ENCODE data around the gene NDRG4.

The NDRG4 gene

DNA sequence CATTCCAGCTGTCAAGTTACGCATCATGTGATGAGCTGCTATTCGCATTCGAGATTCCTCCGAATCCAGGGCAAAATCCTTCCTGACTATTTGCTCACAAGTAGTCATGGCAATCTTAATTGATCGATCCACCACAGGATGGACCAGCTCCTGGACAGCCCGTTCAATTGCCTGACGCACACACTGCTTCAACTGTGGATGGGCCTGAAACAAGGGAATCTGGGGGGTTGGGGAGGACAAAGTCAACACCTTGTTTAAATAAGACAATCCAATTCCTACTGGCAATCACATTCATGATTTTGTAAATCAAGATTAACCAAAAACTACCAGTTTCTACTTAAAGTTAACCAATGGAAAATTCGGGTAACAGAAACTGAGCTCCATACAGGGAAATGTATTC is 43.7 kb downstream of the NDRG4 start:
- no peak for DNase-seq (ENCODE audit: low read depth in 2 of 2)

DNA sequence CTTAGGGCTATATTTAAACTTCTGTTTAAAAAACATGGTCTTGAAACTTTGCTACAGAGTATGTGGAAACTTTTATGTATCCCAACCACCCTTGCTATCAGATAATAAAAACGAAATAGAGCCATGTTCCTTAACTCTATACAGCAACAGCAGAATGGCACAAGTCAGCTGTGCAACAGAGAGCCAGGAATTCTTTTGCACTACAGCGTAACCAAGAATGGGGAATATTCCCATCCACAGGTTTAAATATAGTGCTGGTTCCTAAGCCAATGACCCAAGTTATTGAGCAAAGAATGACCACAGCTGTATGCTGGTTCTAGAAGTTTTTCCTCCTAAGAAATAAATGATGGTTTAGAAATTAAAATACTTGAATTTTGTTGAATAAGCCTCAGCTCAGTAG is 48.4 kb downstream of the NDRG4 start:
- DNase-seq (ENCODE audit: low read depth in 2 of 2), result no peak

DNA sequence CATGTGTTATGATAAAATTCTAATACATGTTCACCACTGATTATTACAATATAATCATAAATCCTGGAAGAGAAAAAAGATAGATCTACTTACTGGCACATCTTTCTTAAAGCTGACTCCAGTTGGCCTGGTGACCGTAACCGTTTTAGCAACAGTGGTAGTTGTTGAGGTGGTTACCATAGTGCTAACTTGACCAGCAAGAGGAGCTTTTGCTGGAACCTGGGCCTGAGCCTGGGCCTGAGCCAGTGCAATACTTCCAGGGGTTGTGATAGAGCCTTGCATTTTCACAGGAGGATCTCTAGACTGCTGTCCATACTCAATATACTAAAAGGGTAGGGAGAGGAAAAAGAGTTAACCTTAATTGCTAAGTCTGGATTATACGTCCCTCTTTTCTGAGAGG is 51.6 kb downstream of the NDRG4 start:
- no peak for DNase-seq (ENCODE audit: low read depth in 2 of 2)

DNA sequence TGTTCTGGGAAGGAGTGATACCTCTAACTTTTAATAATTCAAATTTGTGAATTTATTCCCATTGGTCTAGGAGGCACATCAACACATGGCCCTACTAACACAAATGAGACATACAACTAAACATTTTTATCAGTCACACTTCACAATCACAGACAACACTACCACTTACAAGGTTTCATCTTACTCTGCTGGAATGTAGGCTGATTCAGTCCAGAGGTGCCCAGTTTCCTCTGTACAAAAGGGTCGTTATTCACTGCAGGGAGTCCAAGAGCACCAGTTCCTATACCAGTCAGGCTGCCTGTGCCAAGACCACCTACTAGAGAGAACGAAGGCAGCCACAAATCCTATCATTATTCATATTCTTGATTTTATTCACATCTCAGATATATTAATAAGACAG is 56.7 kb downstream of the NDRG4 start:
- no peak for DNase-seq (ENCODE audit: low read depth in 2 of 2)

All from stimulated activated CD8-positive, alpha-beta memory T cell treated with anti-CD3 and anti-CD28 coated beads, Interleukin-7, amount 100 ng/mL, for 1 hour (primary cell).